HG03460 (cell line): ENCODE results near the gene IFITM10.

ENCODE experiments used
- ATAC-seq: cut with Tn5 transposase; IDR thresholded peaks from one replicate; pipeline ENCODE4 v1.9.1; 2021; ENCODE audit not compliant: unreplicated experiment

IFITM10 gene

DNA sequence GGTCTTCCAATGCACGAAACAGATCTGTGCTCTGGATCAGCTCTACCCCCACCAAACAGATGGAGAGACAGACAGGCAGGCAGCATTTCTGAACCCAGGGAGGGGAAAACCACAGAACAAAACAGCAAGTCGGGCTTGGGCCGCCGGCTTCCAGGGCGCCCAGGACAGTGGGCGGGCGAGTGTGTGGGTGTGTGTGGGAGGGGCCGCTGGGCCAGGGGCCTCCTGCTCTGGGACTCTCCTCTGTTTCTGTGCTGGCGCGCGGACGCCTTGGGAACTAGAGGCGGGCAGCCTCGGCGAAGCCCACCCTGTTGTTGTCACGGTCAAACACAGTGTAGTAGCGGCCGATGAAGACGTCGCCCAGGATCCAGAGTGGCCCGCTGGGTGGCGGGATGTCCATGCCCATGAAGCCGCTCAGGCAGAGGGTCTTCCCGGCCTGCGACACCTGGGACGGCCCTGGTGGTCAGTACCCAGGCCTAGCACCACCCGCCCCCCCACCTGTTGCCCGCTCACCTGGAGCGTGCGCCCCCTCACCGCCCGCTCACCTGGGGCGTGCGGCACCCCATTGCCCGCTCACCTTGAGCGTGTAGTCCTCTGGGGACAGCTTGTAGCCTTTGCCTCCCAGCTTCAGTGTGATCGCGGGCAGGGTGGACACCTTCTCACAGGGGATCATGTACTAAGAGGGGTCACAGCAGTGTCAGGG, 3.0 kb upstream of the IFITM10 start:
- no peak for ATAC-seq

- no peak for ATAC-seq
Measured at GRCh38 chr11:1752907-1753228, 2.5 kb upstream of the IFITM10 start.

- ATAC-seq = no peak
Measured at GRCh38 chr11:1751999-1752906, 1.9 kb upstream of the IFITM10 start.

DNA sequence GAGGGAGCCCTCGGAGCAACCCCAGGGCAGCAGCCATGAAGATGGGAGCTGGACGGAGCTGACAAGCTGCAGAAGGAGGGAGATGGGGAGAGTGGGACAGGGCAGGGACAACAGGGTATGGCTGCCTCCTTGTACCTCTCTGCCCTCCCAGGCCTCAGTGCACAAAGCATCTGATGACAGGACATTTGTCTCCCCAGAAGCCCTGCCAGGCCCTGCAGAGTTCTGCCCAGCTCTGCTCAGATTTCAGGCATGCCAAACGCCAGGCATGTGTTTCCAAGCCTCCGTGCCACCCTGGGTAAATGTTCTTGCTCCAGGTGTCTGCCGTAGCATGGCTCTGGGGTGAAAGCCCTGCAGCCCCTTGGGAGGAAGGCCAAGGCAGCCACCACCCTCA, 1.1 kb upstream of the IFITM10 start:
- no peak for ATAC-seq

DNA sequence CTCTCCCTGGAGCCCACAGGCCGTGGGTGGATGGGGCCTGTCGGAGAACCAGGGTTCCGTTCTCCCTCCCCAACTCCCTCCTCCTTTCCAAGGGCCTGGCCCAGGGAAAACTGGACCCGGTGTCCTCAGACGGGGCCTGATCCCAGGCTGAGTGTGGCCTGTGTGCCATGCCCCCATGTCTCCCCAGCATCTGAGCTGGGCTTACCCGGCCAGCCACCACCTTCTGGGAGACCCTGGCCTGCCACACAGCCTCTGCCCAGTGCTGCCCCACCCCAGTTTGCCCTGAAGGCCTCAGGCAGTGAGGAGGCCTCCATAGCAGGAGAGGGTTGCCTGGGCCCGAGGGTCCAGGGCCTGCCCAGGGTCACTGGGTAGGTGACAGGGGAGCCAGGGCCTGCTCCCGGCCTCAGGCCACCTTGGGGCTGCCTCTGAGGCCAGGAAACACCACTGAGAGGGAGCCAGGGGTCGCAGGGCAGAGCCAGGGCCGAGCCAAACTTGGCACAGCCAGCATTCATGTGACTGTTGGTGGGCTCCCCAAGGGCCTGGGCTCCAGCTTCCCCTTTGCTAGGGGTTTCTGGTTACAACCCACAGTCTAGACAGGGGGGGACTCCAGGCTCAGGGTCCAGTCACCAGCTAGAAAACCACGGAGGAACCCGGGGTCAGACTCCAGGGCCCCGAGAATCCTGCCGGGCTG, 590 bp upstream of the IFITM10 start:
- ATAC-seq = no peak

- no peak for ATAC-seq
Measured at GRCh38 chr11:1749395-1750351, 722 bp downstream of the IFITM10 start.

- ATAC-seq = no peak
Measured at GRCh38 chr11:1748636-1749394, 1.6 kb downstream of the IFITM10 start.

- ATAC-seq = no peak
Measured at GRCh38 chr11:1747753-1748635, 2.4 kb downstream of the IFITM10 start.

DNA sequence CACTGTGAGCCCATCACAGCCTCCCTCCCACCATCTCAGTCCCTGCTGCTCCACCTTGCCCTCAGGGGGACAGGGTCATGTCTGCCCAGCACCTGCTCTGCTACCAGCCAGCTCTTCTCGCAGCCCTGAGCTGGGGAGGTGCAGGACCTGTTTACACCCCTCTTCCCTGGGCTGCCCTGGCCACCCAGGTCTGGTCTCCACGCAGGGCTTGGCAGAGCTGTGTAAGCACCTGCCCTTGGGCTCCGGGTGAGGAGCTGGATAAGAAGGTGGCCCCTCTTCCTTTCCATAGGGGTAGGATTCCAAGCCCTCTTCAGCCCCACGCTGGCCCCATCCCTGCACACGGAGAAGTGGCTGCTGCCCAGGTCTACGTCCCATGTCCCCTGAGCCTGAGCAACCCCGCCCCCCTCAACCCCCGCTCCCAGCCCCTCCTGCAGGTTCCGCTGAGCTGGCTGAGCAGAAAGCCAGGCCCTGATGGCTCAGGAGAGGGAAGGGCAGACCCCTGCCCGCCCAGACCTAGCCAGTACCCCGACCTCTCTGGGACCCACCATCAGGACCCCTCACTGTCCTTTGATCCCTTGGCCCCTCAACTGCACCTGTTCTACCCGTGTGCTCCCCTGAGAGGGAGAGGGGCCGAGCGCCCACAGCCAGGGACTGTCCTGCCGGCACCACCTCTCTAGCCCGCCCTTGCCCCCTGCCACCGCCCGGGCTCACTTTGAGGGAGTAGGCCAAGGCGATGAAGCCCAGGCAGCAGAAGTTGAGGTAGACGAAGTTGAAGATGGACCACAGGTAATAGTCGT, 3.2 kb downstream of the IFITM10 start:
- ATAC-seq = no peak

- ATAC-seq = no peak
Measured at GRCh38 chr11:1746511-1746931, 3.9 kb downstream of the IFITM10 start.

- no peak for ATAC-seq
Measured at GRCh38 chr11:1745701-1746320, 4.6 kb downstream of the IFITM10 start.

DNA sequence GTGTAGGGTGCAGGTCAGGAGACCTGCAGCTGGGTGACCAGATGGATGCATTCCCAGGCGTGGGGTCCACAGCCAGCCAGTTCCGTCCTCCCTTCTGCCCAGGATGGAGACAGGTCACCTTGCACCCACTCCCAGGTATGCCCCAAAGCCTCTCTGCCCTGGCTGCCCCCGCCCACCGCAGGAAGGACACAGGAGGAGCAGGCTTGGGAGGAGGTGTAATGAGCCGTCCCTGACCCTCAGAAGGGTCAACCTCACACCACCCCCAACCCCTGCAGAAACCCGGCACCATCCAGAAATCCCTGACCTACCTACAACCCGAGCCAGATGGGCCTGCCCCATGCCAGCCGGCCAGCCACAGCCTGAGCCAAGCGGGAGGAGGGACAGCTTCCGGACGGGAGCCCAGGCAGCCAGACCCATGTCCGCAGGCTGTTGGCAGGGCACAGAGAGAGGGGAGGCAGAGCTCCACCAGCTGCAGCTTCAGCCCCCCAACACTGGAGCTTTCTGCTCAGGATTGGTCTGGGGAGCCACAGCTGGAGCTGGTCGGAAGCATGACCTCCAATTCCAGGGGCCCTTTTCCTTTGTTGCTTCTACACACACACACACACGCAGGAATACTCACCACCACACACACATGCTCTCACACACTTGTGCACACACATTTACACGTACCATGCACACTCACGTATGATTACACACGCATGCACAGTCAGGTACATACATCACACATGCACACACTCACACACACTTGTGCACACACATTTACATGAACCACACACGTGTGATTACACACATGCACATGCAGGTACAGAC, 5.3 kb downstream of the IFITM10 start:
- no peak for ATAC-seq

- no peak for ATAC-seq
Measured at GRCh38 chr11:1744137-1744886, 6.1 kb downstream of the IFITM10 start.

DNA sequence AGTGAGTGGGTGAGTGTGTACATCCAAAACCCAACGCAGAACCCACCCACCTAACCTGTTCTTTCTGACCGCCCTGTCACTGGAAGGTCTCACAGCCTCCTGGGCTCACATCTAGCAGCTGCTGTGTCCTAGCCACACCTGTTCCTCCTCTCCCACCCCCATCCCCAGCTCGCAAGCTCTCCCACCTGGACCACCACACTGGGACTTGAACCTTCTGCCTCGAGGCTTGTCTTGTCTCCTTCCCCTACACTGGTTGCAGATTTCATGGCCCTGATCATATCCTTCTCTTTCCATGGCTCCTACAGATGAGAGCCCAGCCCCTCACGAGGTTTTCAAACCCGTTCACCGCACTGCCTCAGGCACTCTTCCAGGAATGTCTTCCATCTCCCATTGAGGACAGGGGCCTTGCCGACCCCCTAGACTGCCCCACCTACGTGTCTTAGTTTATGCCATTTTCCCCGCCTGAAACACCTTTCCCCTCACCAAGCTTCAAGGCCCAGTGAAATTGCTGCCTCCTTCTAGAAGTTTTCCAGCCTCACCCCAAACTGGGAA, 6.7 kb downstream of the IFITM10 start:
- no peak for ATAC-seq

- ATAC-seq = no peak
Measured at GRCh38 chr11:1742869-1743584, 7.4 kb downstream of the IFITM10 start.
